ENCODE measurements around the gene SNAP47.

The SNAP47 gene

DNA sequence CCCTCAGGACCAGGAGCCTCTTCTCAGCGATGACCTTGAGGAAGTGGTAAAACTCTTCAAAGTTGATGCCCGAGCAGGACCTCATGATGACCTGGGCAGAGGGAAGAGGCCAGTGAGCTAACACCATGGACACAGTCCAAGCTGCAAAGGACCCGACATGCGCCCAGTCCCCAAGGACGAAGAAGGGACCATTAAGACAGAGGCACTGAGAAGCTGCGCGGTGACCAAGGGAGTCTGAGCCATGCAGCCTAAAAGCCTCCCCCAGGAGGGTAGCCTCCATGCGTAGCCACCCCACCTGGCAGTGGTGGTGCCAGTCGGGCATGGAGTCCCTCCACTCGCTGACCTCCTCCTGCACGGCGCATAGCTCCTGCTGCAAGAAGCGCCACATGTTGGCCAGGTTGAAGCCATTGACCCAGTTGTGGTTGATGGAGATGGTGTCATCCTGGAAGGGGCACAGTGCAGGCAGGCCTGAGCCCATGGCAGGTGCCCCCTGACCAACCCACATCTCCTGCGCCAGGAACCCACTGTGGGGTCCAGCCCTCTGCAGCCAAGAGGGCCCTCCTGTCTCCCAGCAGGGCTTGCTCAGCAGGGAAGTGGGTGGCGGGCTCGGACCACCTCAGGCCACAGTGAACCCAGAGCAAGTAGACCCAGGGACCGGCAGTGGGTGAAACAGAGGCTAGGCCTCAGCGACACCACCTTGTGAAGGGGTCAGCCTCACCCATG, 2.5 kb upstream of the SNAP47 start:
- no peak for DNase-seq

DNA sequence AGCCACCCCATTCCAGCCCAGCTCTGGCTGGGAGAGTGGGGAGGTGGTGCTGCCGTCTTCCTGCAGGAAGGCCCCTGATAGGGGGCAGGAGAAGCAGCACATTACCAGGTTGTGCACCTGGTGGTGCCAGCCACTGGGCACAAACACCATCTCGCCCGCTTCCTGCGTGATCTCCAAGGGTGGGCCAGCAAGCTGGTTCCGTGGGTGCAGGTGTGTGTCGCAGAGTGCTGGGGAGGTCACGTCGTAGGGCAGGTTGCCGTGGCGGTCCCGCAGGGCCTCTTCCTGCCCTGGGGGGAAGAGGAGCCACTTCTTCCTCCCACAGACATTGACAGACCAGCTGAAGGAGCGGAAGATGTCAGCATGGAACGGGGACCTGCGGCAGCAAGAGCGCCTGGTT, 1.9 kb upstream of the SNAP47 start:
- DNase-seq, result no peak

DNA sequence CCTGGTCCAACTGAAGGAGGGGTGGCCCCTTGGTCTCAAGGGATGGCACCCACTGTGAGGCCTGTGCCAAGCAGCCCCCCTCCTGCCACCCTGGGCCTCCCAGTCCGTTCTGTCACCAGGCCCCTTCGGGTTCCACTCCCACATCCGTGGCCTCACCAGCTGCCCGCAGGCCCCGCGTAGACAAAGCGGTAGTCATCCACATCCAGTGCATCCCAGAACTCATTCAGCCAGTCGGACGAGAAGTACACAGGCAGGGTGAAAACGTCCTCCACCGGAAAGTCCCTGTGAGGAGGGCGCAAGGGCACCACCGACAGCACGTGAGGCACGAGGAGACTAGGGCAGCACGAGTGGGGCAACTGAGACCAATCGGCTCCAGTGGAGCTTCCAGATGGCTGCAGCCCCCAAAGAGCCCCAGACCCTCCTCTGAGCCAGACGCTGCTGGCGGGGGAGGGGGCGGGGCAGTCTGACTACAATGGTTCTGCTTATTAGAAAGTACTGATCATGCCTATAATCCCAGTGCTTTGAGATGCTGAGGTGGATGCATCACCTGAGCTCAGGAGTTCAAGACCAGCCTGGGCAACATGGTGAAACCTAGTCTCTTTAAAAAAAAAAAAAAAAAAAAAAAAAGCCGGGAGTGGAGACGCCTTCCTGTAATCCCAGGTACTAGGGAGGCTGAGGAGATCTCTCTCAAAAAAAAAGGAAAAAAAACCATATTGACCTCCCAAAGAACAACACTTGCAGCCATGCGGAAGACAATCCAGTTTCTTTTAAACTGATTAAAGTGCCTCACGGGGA, 1.3 kb upstream of the SNAP47 start:
- DNase-seq, result no peak

DNA sequence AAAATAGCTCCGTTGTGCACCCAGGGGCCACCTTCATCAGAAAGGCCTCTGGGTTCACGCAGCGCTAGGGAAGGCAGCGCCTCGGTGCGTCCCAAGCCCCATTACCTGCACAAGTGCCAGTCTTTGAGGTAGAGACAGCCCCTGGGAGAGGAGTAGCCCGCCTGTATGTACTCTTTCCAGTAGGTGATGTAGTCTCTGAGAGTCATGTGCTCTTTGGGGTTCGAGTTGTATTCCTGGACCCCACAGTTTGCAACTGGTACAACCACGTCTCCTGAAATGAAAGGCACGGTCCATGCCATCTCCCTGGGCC, 734 bp upstream of the SNAP47 start:
- no peak for DNase-seq

DNA sequence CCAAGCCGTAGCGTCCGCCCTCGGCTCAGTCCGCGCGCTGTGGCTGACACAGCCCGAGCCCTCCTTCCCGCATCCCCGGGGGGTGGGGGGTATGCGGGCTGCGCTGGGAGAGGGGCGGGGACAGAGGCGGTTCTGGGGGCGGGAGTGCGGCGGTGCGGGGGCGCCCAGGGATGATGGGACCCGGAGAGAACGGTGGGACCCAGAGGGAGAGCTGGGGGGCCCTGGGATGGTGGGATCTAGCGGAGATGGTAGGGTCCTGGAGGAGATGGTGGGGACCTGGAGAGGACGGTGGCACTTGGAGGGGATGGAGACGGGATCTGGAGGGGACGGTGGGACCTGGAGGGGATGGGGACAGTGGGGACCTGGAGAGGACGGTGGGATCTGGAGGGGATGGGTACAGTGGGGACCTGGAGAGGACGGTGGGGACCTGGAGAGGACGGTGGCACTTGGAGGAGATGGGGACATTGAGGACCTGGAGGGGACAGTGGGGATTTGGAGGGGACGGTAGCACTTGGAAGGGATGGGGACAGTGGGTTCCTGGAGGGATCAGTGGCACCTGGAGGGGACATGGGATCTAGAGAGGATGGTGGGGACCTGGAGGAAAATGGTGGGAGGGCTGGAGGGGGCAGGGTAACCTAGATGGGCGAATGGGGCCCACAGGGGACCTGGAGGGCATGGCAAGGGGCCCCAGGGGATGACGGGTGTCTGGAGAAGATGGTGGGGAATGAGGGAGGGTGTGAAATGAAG, 477 bp downstream of the SNAP47 start:
- DNase-seq, result no peak

DNA sequence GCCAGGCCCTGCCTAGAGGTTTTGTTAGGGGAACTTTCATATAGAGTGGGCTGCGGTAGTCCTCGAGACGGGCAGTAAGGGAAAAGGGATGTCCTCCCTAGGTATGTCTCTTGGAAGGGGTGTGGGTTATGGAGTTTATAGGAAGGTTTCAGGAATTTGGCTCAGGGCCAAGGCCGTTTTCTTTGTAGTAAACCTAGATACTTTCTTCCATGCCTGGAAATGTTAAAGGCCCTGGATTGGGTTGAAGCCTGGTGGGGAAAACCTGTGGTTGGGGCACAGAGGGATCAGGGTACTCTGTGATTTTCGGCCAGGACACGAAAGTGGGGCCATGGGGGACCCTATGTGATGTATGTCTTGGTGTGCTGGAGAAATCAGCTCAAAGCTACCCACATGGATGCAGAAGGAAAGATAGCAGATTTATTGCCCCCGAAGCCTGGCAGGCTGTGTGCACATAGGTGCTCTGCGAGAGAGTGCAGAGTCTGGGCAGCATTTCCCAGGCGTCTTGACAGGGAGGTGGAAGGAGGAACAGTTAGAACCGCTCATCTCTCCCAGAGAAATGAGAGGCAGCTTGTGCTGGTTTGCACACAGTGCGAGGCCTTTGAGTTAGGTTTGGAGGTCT, 1.7 kb downstream of the SNAP47 start:
- DNase-seq, result no peak

DNA sequence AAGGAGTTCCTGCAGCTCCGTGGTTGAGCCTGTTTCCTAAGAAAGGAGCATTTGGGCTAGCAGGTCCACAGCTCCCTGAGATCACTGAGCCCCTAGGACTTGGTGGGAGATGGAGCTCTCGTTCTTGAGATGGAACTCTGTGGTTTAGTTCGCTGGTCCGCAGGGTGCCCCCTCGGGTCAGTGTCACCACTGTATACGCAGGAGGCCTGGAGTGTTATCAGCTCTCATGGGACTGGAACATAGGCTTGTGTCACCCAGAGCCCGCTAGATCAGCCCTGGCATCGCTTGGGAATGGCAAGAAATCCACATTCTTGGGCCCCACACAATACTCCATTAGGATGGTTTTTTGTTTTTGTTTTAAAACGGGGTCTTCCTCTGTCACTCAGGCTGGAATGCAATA, 3.6 kb downstream of the SNAP47 start:
- no peak for DNase-seq

DNA sequence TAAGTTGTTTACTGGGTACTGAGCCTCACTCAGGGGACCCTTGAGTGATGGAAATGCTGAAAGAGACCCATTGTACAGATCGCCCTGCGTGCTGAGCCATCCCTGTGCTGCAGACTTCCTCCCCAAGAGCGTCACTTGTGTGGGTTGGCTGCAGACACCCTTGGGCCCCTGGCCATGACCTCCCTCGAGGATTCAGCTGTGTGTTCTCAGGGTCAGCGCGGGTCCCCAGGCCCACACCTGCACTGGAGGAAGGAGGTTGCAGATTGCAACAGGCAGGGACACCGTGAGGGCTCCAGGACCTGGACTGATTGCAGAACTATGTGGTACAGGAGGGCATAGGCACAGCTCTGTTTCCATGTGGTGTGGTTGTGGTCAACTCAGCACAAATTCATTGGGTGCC, 4.4 kb downstream of the SNAP47 start:
- no peak for DNase-seq

DNA sequence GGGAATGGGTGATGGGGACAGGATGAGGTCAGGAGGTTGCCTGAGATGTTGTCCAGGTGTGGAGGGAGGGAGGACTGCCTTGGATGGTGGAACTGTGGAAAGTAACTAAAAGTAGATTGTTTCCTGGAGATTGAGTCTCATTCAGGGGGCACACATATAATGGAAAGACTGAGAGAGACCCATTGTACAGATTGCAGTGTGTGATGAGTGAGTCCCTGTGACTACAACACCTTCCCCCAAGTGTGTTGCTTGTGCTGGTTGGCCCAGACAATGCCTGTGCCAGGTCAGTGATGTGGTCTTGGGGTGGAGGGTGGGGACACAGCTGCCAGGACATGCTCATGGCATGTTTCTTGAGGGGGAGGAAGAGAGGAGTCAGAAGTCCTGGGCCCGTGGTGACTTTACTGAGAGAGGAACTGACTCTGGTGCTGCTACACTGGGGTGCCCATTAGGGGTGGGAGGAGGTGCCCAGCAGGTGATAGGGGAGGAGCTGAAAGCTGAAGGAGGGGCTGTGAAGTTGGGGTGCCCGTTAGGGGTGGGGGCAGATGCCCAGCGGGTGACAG, 5.2 kb downstream of the SNAP47 start:
- DNase-seq, result no peak

DNA sequence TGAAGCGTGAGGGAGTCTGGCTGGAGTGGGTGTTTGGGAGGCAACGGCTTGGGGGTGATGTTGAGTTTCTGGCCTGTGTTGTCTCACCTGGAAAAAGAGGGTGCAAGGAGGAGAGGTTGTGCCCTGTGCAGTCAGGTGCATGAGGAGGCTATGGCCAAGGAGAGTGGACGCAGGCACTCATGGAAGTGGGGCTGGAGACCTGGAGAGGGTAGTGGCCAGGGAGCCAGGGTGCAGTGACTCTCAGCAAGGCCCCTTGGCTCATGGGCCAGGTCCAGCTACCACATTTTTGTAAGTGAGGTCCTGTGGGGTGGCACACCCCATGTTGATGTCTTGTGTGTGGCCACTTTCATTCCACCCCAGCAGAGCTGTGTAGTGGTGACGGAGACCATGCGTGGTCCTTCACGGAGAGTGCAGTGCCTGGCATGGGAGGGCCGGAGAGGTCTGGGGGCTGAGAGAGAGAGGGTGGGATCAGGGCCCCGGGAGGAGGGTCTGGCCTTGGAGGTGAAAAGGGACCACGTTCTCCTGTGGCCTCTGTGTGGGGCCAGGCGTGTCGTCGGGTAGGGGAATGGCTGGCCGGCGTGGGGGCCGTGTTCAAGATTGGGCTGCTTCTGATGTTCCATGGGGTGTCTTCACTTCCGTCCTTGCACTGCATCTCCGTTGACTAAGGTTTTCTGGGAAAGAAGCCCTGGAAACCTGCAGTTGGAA, 6.1 kb downstream of the SNAP47 start:
- no peak for DNase-seq

DNA sequence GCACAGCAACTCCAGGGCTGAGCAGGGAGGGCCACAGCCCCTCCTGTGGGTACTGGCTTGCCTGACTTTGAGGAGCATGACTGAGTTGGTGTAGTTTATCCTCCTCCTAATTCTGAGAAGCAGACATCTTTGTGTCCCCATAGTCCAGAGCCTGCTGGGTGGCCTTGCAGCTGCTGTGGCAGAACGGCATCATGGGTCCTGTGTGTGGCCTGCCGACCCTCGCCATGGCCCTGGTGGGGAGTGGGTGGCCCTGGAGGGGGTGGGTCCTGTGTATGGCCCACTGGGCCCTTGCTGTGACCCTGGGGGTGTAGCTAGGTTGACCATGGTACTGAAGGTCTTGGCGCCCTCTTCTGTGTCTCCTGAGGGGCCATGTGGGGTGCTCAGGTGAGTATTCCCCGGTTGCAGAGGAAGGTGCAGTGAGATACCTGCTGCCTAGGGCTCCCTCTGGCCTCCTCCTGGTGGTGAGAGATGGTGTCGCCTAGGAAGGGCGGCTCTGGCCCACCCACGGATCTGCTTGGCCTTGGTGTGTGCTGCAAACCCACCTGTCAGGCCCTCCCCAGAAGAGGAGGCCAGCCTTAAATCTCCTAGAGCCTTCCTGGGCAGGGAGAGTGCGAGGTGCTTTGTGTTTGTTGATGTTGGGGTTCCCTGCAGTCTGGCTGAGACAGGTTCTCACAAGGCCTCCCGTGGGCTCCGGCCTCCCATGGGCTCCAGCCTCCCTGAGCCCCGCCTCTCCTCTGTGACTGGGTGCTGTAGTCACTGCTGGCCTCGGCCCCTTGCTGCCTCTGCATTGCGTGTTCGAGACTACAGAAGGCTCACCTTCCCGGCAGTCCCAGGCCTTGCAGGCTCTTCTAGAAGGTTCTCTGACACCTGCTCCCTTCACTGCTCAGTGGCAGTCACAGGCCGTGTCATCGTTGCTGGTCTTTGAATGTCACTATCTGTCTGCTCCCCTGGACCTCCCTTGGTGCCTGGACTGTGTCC, 7.8 kb downstream of the SNAP47 start:
- no peak for DNase-seq

DNA sequence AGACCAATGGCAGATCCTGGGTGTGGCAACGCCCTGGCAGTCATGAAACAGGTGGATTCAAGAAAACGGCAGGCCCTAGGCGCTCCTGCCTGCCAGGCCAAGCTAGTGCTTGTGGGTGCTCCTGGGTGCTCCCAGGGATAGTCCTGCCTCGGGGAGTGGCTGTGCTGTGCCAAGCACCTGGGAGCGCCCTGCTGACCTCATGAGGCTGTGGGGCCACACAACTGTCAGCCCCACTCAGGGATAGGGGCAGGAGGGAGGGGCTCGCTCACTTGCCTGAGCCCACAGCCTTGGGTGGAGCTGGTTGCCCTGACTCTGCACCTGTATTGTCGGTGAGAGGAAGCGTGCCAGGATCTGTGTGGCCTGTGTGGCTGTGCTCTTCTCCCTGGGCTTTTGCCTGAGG, 9.4 kb downstream of the SNAP47 start:
- no peak for DNase-seq

DNA sequence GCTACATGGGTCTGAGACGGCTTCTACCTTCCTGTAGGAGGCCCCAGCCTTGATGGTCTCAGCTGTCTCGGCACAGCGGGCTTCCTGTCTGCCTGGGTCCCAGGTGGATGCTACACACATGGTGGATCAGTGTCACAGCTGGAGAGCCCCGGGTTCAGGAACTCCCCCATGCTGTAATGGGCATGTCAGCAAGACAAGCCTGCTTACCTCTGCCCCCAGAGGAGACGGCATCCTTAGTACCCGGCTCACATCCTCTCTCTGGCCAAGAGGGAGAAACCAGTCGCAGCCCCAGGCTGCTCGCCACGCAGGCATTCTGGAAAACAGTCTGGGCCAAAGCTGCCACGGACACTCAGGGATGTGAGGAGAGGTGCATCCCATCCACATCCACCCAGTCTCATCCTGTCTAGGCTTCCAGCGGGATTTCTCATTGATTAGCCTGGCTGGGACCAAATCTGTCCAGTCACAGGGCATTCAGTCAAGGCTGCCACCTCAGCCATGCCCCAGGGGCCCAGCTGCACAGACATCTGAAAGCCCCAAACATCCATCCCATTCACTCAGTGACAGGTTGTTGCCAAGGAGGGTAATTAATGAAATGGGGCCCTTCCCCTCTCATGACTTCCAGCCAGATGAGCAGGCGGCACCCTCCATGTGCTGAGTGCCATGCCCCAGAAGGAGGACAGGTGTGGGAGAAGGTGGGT, 10.5 kb downstream of the SNAP47 start:
- DNase-seq, result no peak

DNA sequence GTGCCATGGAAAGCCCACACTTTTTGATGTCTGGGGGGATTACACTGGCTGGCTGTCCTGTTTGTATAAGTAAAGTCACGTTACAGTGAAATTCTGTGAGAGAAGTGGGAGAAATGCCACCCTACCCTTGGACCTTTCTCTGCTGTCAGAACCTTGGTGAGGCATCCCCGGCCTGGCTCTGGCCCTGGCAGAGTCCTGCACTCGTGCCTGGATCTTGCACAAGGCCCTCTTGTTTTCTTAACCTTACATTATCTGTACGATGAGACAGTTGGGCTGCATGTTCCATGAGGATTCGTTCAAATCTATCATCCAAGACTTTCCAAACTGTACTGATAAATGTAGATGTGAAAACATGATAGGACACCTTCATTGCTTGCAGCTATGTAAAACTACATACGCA, 11.4 kb downstream of the SNAP47 start:
- no peak for DNase-seq

DNA sequence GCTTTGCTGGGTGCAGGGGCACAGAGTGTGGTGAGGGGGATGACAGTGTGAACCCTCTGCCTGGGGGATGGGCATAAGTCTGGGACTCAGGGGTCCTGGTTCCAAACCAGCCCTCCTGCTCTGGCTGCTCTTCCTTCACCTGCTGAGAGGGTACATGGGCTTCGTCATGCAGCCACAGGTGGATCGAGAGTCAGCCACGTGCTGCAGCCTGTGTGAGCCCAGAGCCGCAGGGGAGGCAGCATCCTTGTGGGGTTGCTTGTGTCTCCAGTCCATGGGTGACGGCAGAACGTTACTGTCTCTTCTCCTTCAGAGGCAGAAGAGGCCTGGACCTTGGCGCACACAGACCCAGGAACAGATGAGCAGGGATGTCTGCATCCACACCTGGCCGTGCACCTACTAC, 12.1 kb downstream of the SNAP47 start:
- DNase-seq, result no peak

DNA sequence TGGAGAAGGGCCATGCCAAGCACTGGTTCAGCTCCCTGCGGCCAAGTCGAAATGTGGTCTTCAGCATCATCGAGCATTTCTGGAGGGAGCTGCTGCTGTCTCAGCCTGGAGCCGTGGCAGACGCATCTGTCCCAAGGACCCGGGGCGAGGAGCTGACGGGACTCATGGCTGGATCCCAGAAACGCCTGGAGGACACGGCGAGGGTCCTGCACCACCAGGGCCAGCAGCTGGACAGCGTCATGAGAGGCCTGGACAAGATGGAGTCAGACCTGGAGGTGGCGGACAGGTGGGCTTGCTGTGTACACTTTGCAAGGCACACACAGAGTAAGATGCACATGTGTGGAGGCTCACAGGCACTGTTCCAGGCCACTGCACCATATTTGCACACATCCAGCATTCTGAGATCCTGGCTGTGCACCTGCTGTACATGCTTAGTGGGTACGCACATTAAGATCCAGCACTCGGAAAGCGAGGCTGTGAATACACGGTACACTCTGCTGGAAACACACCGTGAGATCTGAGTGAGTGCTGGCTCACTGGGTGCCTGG, 12.8 kb downstream of the SNAP47 start:
- DNase-seq, result no peak

DNA sequence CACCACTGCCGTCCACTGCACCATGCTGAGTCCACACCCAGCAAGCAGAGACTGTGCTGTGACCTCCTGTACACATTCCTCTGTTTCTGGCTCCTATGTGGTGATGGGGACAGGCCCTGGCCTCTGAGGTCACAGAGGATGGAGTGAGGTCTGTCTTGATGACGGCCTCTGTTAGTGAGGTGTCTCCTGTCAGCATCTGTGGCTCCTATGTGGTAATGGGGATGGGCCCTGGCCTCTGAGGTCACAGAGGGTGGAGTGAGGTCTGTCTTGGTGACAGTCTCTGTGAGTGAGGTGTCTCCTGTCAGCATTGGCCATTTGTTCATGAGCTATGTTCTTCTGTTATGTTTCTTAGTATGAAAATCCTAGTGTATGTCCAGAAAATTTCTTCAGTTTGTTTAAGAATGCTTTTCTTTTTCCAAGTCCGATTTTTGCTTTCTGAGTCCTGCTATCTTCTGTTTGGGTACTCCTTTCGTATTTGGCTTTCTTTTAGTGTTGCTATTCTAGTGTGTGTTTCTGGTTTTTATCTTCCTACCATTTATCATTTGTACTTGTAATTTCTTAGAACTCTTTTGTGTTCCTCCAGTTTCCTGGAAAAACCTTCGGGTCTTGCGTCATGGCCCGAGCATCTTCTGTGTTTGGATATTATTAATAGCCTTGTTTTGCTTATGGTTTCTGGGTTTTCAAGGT, 13.4 kb downstream of the SNAP47 start:
- no peak for DNase-seq

DNA sequence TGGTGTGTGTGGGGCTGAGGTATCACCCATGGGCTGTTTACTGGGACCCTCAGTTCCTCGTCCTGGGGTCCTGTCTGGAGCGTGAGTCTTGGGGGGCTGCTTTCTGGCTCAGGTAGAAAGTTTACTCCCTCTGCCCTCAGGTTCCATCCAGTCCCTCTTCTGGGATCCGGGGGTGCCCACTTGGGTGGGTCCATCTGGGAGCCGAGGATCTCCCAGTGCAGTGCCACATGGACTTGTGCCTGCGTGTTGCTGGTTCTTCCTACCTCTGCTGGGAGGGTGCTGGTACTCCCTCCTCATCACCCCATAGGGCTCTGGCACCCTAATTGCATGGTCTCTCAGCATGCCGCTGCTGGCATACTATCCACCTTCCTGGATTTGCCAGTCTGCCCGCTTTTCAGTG, 14.0 kb downstream of the SNAP47 start:
- no peak for DNase-seq

DNA sequence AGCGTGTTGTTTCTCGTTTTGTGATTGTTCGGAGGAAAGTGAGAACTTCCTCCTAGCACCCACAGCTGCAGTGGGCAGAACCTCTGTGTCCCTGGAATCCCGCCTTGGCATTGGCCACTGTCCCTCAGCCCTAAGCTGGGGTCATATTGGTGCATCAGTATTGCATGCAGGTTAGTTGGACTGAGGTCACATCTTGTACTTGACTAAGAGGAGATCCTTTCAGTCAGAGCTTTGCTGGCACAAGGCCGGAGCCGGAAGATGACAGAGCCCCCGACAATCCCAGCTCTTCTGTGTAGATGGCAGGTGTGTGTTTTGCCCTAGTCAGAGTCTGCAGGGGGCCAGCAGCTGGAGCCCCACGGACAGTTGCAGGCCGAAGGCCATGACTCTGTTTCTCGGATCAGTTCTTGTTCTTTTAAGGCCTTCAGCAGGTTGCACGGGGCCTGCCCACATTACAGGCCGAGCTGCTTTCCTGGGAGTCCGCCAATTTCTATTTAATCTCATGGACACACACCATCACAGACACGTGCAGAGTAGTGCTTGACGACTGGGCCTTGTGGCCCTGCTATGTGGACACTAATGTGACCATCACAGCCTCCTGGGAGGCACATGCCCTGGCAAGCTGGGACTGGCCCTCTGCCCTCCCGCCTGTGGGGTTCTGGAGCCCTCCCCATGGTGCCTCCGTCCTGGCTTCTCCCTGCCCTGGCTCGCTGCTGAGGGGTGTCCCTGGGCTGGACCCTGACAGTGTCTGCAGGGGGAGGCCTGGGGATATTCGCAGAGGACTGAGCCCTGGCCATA, 14.9 kb downstream of the SNAP47 start:
- DNase-seq, result no peak
